ENCODE data around the gene ARFGEF2.

GRCh38 chr20:49063279-49063678 lies 141.8 kb downstream of the ARFGEF2 start:
- TF ChIP-seq CTCF (conservative IDR thresholded peaks at IDR 0.05) (no peak), ZFX (IDR thresholded peaks at IDR 0.05) (no peak)
